Posterior cingulate gyrus (tissue), 11 donors: ENCODE data around the gene NOL9.

ENCODE experiments used
- DNase-seq, 10 donors: peaks; one replicate each; pipeline versions ENCODE4 v3.0.0 to v3.0.0-alpha.2; 2020 to 2021; ENCODE audit warnings: mixed read lengths in 3 of 10
- intact Hi-C: fragments of 100-400 bp; cut with DNase I; formaldehyde crosslinking; loops from one replicate; pipeline ENCODE4 v1.15.1; 2023

The NOL9 gene

GRCh38 chr1:6591644-6592043, 37.3 kb upstream of the NOL9 start:
- intact Hi-C loops, result no loop called here
- DNase-seq, result no peak

- intact Hi-C loops, result no loop called here
- DNase-seq, result peak in 4 of 10 donors; percentile 38 to 84 (median 70)
Observed at GRCh38 chr1:6591222-6591621, 36.9 kb upstream of the NOL9 start.

- peak in 2 of 10 donors; percentile 62 to 70 for DNase-seq
- intact Hi-C loops, result no loop called here
Observed at GRCh38 chr1:6590046-6590445, 35.7 kb upstream of the NOL9 start.

GRCh38 chr1:6588893-6589520, 34.7 kb upstream of the NOL9 start:
- DNase-seq, result peak in 1 of 10 donors; percentile 44
- intact Hi-C loops, result no loop called here

- intact Hi-C loops, result no loop called here
- peak in 2 of 10 donors; percentile 61 to 67 for DNase-seq
Observed at GRCh38 chr1:6588128-6588892, 34.0 kb upstream of the NOL9 start.

GRCh38 chr1:6587261-6588005, 33.1 kb upstream of the NOL9 start:
- peak; percentile 59 to 95 (median 76) for DNase-seq
- intact Hi-C loops, result no loop called here

GRCh38 chr1:6586404-6586816, 32.1 kb upstream of the NOL9 start:
- intact Hi-C loops, result no loop called here

GRCh38 chr1:6585841-6586240, 31.5 kb upstream of the NOL9 start:
- intact Hi-C loops, result no loop called here
- DNase-seq, result no peak

More at GRCh38 chr1:6586404-6586816, 32.1 kb upstream of the NOL9 start:
- DNase-seq, result no peak

GRCh38 chr1:6585081-6585722, 30.9 kb upstream of the NOL9 start:
- peak in 1 of 10 donors; percentile 78 for DNase-seq
- intact Hi-C loops, result no loop called here

GRCh38 chr1:6584126-6585080, 30.1 kb upstream of the NOL9 start:
- intact Hi-C loops, result no loop called here
- no peak for DNase-seq

- DNase-seq, result no peak
- intact Hi-C loops, result no loop called here
Observed at GRCh38 chr1:6582370-6582769, 28.1 kb upstream of the NOL9 start.

- intact Hi-C loops, result no loop called here
- DNase-seq, result peak in 1 of 10 donors; percentile 61
Observed at GRCh38 chr1:6581561-6582305, 27.4 kb upstream of the NOL9 start.

GRCh38 chr1:6580593-6581409, 26.5 kb upstream of the NOL9 start:
- intact Hi-C loops, result no loop called here
- DNase-seq, result peak in 1 of 10 donors; percentile 75

GRCh38 chr1:6580119-6580592, 25.8 kb upstream of the NOL9 start:
- intact Hi-C loops, result no loop called here
- no peak for DNase-seq

GRCh38 chr1:6579374-6580118, 25.2 kb upstream of the NOL9 start, which contains the start of gene ZBTB48:
ZBTB48 (plus strand) TSS chr1:6579994; CDS start chr1:6580610, 616 bp downstream.
- DNase-seq, result peak; percentile 99 to 100 (median 100)
- intact Hi-C loops, result no loop called here

GRCh38 chr1:6578624-6579373, 24.5 kb upstream of the NOL9 start:
- intact Hi-C loops, result no loop called here
- DNase-seq, result peak in 1 of 10 donors; percentile 55
